Adrenal gland (tissue), 5 donors: ENCODE results near the gene ASMT.

Experiments used
- CTCF ChIP-seq, 6 experiments: fragments of 450-650 bp in 4 of 6; fragments of 200-600 bp in 2 of 6; sonication (generic) in 1 of 6; IDR thresholded peaks; 1 replicate in 5 of 6; 2 replicates in 1 of 6; pipeline versions ENCODE4 v1.5.1 to v1.8.0; 2016 to 2021; ENCODE audit warnings: antibody characterized with exemption in 6 of 6, mild to moderate bottlenecking in 2 of 6, moderate library complexity in 1 of 6
- POLR2A ChIP-seq, 2 donors: fragments of 450-650 bp; IDR thresholded peaks; one replicate each; pipeline ENCODE4 v1.6.1; 2017; ENCODE audit warnings: antibody characterized with exemption in 2 of 2, mild to moderate bottlenecking in 2 of 2, moderate library complexity in 1 of 2
- donor health status: DM: no; HTN: no; CAD: no.

- TF ChIP-seq POLR2A (IDR thresholded peaks at IDR 0.05) (no peak), CTCF (IDR thresholded peaks at IDR 0.05) (no peak)
These were observed 43.2 kb downstream of the ASMT start for GRCh38 chrX:1658071-1658491.
